Activated CD8-positive, alpha-beta memory T cell treated with anti-CD3 and anti-CD28 coated beads, Interleukin-2, amount 50 U/mL, for 48 hours (primary cell): ENCODE data around the gene WDR37.

Experiments
- DNase-seq: peaks from one replicate; pipeline ENCODE4 v3.0.0-alpha.2; 2020

Gene WDR37

GRCh38 chr10:1130995-1131790 is 75.0 kb downstream of the WDR37 start:
- DNase-seq, result peak; percentile 40

- no peak for DNase-seq
Measured at GRCh38 chr10:1132584-1132983, 76.4 kb downstream of the WDR37 start.

- peak; percentile 50 for DNase-seq
Measured at GRCh38 chr10:1133495-1134045, 77.4 kb downstream of the WDR37 start.

GRCh38 chr10:1134156-1134555 is 78.0 kb downstream of the WDR37 start:
- peak; percentile 42 for DNase-seq

GRCh38 chr10:1136268-1136667 is 80.1 kb downstream of the WDR37 start:
- no peak for DNase-seq

DNA sequence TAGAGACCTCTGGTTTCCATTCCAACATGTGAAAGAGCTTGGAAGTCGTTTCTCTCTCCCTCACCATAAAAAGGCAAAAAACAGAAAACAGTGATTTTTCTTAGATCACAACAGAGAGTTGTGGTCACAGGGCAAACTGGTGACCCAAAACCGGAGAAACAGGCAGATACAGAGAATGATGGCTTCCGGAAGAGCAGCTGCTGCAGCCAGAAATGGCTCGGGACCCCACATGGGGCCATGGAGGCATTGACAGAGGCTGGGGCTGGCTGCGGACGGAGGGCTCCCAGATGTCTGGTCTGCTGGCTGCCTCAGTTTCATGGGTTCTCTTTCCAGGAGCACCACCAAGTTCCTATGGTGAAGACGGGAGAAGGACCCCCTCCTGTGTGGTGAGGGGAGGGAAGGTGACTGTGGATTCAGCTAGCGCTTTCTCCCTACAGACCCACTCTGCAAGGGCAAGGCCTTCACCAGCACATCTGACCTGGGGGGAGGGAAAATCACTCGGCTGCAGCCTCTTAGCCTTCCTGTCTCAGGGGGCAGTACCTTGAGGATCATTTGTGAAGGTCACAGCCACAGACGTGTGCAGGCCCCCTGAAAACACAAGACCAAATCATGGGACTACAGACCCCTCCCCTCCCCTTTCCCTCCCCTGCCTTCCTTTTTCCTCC is 81.4 kb downstream of the WDR37 start:
- DNase-seq, result peak; percentile 28

GRCh38 chr10:1138529-1138928 is 82.3 kb downstream of the WDR37 start:
- DNase-seq, result no peak

DNA sequence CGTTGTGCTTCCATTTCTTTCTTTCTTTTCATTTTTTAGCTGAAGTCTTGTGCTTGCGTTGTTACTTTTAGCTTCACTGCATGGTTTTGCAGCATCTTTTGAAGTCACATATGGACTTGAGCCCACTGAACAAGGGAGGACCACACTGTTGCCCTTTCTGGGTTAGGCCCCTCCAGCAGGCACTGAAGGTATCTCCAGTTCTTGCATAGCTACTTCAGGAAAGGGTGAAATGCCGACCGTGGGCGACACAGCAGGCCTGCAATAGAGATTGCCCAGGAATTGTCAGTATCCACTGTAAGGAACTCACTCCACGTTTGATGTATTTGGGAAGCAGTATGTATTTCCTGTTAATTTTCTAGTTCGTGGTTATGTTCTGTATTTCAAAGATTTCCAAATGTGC is 85.1 kb downstream of the WDR37 start:
- DNase-seq, result no peak

DNA sequence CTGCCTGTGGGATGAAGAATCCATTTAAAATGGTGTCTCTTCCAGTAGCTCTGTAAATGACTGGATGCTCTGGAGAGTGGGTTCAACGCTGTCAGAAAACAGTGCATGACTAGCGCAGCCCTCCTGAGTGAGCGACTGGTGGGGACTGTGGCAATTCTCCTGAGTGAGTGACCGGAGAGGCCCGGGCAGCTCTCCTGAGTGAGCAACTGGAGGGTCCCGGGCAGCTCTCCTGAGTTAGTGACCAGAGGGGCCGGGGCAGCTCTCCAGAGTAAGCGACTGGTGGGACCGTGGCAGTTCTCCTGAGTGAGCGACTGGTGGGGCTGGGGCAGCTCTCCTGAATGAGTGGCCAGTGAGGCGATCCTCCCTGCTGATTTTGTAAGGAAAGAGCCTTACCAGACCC is 85.5 kb downstream of the WDR37 start:
- DNase-seq, result no peak

GRCh38 chr10:1142596-1142995 is 86.4 kb downstream of the WDR37 start:
- no peak for DNase-seq

GRCh38 chr10:1147810-1148209 is 91.6 kb downstream of the WDR37 start:
- DNase-seq, result no peak

DNA sequence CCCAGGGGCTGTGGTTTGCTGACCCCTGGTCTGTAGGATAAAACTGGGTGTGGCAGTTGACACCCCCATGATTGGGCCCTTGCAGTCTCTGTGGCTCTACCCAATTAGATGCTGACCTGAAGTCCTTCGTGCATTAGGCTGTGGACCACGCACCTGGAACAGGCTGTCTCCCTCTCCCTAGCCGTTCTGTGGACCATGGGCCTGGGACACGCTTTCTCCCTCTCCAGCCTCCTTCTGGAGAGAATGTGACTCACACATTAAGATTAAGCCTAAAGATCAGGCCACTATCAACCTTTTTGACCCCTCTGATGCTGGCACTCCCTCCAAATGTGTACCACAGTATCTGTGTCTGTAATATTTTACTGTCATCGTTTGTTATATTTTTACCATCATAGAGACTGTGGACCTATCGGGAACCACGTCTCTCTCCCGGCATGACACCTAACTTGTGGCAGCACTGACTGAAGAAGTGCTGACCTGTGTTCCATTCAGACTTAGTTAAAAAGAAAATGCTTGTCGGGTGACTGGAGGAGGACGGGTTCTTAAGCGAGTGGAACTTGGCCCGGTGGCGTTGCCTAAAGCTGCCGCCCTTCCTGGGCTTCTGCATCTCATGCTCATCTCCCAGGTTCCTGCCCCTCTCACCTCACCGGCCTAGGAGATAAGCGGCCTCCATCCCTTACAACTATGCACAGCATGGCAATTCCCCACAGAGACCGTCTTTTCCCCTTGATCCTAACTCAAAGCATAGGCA is 92.8 kb downstream of the WDR37 start:
- DNase-seq, result no peak

DNA sequence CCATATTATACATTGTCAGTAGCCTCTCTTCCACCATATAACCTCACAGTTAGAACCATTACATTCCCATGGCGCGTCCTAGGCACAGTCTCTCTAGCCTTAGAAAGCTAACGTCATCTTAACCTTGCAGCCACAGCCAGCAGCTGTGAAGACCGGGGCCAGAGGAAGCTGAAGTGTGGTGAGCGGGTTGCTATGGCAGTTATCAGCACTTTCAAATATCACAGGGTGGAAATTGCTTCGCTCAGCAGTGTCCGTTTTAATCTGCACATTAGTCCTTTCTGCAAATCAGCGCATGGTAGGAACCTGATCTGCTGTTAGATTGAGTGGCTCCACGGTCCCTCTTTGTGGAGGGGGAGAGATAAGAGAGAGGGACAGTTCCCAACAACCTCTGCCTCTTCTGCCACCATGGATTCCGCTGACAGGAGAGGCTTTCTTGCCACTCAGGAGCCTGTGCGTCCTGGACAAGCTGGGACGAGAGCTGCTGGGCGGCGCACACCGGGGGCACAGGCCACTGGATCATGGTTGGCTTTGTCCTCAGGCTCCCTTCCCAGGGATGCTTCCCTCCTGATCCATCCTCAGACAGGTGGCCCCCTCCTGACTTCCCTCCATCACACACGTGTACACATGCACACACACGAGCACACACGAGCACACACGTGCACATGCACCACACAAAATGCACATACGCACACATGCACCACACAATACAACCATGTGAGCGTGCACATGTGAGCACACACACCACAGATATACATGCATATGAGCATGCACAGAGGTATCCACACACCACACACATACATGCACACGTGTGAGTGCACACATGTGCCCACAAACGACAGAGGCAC is 93.8 kb downstream of the WDR37 start:
- DNase-seq, result no peak

DNA sequence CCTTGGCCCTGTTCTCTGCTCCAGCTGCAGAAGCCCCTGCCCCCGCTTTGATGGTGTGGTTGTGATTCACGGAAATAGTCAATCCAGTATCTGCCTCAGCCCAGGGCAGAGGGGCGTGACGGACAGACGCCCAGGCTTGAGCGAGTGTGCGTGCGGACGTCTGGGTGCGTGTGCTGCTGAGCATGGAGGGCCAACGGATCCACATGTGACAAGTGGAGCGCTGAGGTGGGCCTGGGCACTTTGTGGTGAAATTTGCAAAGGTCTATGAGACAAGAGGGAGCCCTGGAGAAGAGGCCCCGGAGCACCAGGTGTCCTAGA is 94.4 kb downstream of the WDR37 start:
- peak; percentile 26 for DNase-seq

DNA sequence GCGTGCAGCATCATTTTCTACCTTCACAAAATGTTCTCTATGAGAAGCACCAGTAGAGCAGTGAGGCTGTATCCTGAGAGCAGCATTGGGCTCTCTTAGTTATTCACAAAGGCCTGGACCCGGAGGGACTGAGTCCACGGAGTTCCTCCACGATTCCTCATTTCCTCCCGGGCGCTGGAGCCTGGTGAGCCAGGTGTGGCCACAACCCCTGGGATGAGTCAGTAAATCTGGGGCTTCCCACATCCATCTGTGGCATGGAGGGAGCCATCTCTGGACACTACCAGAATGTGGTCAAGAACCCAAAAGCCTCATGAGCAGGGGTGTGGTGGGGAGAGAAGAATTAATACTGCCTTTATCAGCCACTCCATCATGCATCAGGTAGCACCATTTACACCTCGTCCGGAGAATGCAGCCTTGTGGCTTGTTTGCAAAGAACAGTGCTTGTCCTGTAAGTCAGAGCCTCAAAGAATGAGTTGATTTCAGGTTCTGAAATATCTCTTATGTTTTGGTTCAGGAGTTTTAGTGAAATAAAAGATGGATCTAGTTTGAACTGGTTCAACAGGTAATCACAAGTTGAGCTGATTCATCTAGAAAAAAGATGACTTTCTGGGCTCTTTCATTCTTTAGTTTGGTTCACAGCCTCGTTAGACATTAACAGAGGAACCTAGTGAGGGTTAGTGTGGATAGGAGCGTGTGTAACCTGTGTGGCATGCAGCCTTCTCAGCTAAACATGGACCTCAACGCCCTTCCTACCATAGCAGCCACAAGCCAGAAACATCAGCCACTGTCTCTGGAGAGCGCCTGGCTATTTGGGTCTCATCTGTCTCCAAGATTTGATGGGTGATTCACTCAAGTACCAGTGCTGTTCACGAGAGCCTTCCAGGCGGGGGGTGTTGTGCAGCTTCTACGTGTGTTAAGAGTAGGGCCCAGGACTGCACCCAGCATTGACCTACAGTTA is 95.2 kb downstream of the WDR37 start:
- DNase-seq, result peak; percentile 17

- peak; percentile 35 for DNase-seq
Measured at GRCh38 chr10:1152386-1153250, 96.4 kb downstream of the WDR37 start.

GRCh38 chr10:1153251-1153763 is 97.1 kb downstream of the WDR37 start:
- no peak for DNase-seq

GRCh38 chr10:1153805-1154351 is 97.7 kb downstream of the WDR37 start:
- DNase-seq, result peak; percentile 40

GRCh38 chr10:1154531-1155295 is 98.5 kb downstream of the WDR37 start:
- peak; percentile 43 for DNase-seq
